HepG2 (cell line): ENCODE data around the gene CBFA2T2. TPM values are rescaled to one million over a fixed set of nuclear protein-coding genes. Genes with fewer than 3 reads are reported as not detected.

ENCODE experiments used
- BHLHE40 ChIP-seq: IDR thresholded peaks from 2 replicates; pipeline ENCODE4 v1.6.1; 2011; ENCODE audit warnings: low read length, improper control_type of control experiment
- EED ChIP-seq: sonication (generic); formaldehyde crosslinking; IDR thresholded peaks from 2 replicates; pipeline ENCODE4 v1.5.0; 2020; ENCODE audit warnings: mild to moderate bottlenecking, missing genetic modification reagents
- FOXK2 ChIP-seq: fragments of 450-650 bp; IDR thresholded peaks from 2 replicates; pipeline ENCODE4 v1.6.1; 2016
- HDAC1 ChIP-seq: sonication (generic); formaldehyde crosslinking; IDR thresholded peaks from 2 replicates; pipeline ENCODE4 v1.5.1; 2020; ENCODE audit warnings: mild to moderate bottlenecking, missing genetic modification reagents
- HMG20A ChIP-seq: IDR thresholded peaks from 2 replicates; pipeline ENCODE4 v1.6.1; 2016; ENCODE audit warnings: borderline replicate concordance
- ZNF225 ChIP-seq: sonication (generic); formaldehyde crosslinking; IDR thresholded peaks from 2 replicates; pipeline ENCODE4 v1.4.0; 2020; ENCODE audit warnings: mild to moderate bottlenecking, missing genetic modification reagents
- ZNF782 ChIP-seq: sonication (generic); formaldehyde crosslinking; IDR thresholded peaks from 2 replicates; pipeline ENCODE4 v1.4.0; 2020; ENCODE audit warnings: missing genetic modification reagents, mild to moderate bottlenecking, borderline replicate concordance
- ZNF883 ChIP-seq: sonication (generic); formaldehyde crosslinking; IDR thresholded peaks from 2 replicates; pipeline ENCODE4 v1.5.1; 2020; ENCODE audit warnings: mild to moderate bottlenecking, missing genetic modification reagents; ENCODE audit errors: not compliant biosample characterization
- ZNF891 ChIP-seq: sonication (generic); formaldehyde crosslinking; IDR thresholded peaks from 2 replicates; pipeline ENCODE4 v1.5.0; 2020; ENCODE audit warnings: mild to moderate bottlenecking, missing genetic modification reagents
- ZSCAN30 ChIP-seq: sonication (generic); formaldehyde crosslinking; IDR thresholded peaks from 2 replicates; pipeline ENCODE4 v1.5.0; 2020; ENCODE audit warnings: mild to moderate bottlenecking, missing genetic modification reagents
- polyA plus RNA-seq, 8 experiments: library from polyadenylated mRNA; depleted of rRNA in 3 of 8; stranded (reverse) in 7 of 8; unstranded in 1 of 8; fragments of >200 nt; fragmentation: Illumina TruSeq in 4 of 8; extraction: Trizol in 4 of 8; gene quantifications; 2 replicates each; pipeline versions ENCODE4 v1.2.1 to v1.2.3, GENCODE V29; 2011 to 2016; ENCODE audit warnings: low read depth in 4 of 8, missing spikeins in 1 of 8, mixed read lengths in 1 of 8; ENCODE audit not compliant: insufficient read depth in 1 of 8
- total RNA-seq, 5 experiments: library from RNA; depleted of rRNA; stranded (reverse); fragments of >200 nt; fragmentation: Illumina TruSeq; extraction: Trizol; gene quantifications; 2 replicates each; pipeline ENCODE4 v1.2.3, GENCODE V29; 2016; ENCODE audit warnings: low read depth in 1 of 5
- TF ChIP-seq, protein P1 (sequence below): sonication (generic); formaldehyde crosslinking; IDR thresholded peaks from 2 replicates; pipeline ENCODE4 v1.5.0; 2020; ENCODE audit warnings: mild to moderate bottlenecking, low read depth, missing genetic modification reagents, borderline replicate concordance
- TF ChIP-seq, protein P2 (sequence below): sonication (generic); formaldehyde crosslinking; IDR thresholded peaks from 2 replicates; pipeline ENCODE4 v1.5.0; 2020; ENCODE audit warnings: mild to moderate bottlenecking, missing genetic modification reagents
- TF ChIP-seq, protein P3 (sequence below): sonication (generic); formaldehyde crosslinking; IDR thresholded peaks from 2 replicates; pipeline ENCODE4 v1.9.0; 2021; ENCODE audit warnings: missing genetic modification reagents, borderline replicate concordance
- TF ChIP-seq, protein P4 (sequence below): sonication (generic); formaldehyde crosslinking; IDR thresholded peaks from 2 replicates; pipeline ENCODE4 v1.4.0; 2020; ENCODE audit warnings: low read depth, mild to moderate bottlenecking, missing genetic modification reagents
- TF ChIP-seq, protein P5 (sequence below): sonication (generic); formaldehyde crosslinking; conservative IDR thresholded peaks from 2 replicates; pipeline ENCODE4 v1.4.0; 2020; ENCODE audit warnings: missing genetic modification reagents
- TF ChIP-seq, protein P6 (sequence below): sonication (generic); formaldehyde crosslinking; IDR thresholded peaks from 2 replicates; pipeline ENCODE4 v1.4.0; 2020; ENCODE audit warnings: mild to moderate bottlenecking, missing genetic modification reagents
- TF ChIP-seq, protein P7 (sequence below): sonication (generic); formaldehyde crosslinking; IDR thresholded peaks from 2 replicates; pipeline ENCODE4 v1.5.0; 2020; ENCODE audit warnings: missing genetic modification reagents, mild to moderate bottlenecking, borderline replicate concordance

Gene CBFA2T2
- total and polyA plus RNA-seq, 2 of the 13 experiments (the other 11 are each of a cell fraction or from before 2014, with no cell fraction given), result 6.3 to 21.2 TPM

DNA sequence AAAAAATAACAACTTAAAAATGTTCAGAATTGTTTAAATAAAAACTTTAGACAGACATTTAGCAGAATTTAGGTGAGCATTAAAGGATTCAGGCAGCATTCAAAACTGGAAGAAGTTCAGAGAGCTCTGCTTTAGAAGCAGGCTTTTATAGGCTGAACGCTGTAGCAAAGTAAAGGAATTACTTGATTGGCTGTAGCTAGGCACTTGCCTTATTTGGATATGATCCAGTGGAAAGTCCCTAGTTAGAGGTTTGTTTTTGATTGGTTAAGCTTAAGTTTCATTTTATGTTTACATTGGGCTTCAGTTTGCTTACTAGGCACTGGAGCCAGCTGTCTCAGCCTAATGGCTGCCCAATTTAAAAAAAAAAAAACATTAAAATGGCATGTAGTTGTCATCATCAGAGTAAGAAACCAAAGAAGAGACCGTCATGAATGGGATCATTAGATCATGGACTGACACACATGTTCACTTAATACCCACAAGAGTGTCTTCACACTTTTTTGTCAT lies 65.1 kb downstream of the CBFA2T2 start (continued):
- TF ChIP-seq, protein P1, sequence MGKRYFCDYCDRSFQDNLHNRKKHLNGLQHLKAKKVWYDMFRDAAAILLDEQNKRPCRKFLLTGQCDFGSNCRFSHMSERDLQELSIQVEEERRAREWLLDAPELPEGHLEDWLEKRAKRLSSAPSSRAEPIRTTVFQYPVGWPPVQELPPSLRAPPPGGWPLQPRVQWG, result no peak
- TF ChIP-seq, protein P2, sequence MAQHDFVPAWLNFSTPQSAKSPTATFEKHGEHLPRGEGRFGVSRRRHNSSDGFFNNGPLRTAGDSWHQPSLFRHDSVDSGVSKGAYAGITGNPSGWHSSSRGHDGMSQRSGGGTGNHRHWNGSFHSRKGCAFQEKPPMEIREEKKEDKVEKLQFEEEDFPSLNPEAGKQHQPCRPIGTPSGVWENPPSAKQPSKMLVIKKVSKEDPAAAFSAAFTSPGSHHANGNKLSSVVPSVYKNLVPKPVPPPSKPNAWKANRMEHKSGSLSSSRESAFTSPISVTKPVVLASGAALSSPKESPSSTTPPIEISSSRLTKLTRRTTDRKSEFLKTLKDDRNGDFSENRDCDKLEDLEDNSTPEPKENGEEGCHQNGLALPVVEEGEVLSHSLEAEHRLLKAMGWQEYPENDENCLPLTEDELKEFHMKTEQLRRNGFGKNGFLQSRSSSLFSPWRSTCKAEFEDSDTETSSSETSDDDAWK, result no peak
- TF ChIP-seq, protein P3, sequence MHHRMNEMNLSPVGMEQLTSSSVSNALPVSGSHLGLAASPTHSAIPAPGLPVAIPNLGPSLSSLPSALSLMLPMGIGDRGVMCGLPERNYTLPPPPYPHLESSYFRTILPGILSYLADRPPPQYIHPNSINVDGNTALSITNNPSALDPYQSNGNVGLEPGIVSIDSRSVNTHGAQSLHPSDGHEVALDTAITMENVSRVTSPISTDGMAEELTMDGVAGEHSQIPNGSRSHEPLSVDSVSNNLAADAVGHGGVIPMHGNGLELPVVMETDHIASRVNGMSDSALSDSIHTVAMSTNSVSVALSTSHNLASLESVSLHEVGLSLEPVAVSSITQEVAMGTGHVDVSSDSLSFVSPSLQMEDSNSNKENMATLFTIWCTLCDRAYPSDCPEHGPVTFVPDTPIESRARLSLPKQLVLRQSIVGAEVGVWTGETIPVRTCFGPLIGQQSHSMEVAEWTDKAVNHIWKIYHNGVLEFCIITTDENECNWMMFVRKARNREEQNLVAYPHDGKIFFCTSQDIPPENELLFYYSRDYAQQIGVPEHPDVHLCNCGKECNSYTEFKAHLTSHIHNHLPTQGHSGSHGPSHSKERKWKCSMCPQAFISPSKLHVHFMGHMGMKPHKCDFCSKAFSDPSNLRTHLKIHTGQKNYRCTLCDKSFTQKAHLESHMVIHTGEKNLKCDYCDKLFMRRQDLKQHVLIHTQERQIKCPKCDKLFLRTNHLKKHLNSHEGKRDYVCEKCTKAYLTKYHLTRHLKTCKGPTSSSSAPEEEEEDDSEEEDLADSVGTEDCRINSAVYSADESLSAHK (CRISPR knock-in tag), result no peak
- TF ChIP-seq ZNF891 (CRISPR knock-in tag) (no peak), ZSCAN30 (no peak), HMG20A (CRISPR knock-in tag) (0 out of 2 replicates have a peak, but pooled peaks have one; percentile 17), EED (no peak), HDAC1 (CRISPR knock-in tag) (no peak), ZNF225 (CRISPR knock-in tag) (no peak), ZNF883 (no peak), BHLHE40 (no peak), ZNF782 (CRISPR knock-in tag) (no peak), FOXK2 (no peak)
- TF ChIP-seq, protein P4, sequence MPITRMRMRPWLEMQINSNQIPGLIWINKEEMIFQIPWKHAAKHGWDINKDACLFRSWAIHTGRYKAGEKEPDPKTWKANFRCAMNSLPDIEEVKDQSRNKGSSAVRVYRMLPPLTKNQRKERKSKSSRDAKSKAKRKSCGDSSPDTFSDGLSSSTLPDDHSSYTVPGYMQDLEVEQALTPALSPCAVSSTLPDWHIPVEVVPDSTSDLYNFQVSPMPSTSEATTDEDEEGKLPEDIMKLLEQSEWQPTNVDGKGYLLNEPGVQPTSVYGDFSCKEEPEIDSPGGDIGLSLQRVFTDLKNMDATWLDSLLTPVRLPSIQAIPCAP (CRISPR knock-in tag), result no peak
- TF ChIP-seq, protein P5, sequence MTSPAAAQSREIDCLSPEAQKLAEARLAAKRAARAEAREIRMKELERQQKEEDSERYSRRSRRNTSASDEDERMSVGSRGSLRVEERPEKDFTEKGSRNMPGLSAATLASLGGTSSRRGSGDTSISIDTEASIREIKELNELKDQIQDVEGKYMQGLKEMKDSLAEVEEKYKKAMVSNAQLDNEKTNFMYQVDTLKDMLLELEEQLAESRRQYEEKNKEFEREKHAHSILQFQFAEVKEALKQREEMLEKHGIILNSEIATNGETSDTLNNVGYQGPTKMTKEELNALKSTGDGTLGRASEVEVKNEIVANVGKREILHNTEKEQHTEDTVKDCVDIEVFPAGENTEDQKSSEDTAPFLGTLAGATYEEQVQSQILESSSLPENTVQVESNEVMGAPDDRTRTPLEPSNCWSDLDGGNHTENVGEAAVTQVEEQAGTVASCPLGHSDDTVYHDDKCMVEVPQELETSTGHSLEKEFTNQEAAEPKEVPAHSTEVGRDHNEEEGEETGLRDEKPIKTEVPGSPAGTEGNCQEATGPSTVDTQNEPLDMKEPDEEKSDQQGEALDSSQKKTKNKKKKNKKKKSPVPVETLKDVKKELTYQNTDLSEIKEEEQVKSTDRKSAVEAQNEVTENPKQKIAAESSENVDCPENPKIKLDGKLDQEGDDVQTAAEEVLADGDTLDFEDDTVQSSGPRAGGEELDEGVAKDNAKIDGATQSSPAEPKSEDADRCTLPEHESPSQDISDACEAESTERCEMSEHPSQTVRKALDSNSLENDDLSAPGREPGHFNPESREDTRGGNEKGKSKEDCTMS (CRISPR knock-in tag), result no peak
- TF ChIP-seq, protein P6, sequence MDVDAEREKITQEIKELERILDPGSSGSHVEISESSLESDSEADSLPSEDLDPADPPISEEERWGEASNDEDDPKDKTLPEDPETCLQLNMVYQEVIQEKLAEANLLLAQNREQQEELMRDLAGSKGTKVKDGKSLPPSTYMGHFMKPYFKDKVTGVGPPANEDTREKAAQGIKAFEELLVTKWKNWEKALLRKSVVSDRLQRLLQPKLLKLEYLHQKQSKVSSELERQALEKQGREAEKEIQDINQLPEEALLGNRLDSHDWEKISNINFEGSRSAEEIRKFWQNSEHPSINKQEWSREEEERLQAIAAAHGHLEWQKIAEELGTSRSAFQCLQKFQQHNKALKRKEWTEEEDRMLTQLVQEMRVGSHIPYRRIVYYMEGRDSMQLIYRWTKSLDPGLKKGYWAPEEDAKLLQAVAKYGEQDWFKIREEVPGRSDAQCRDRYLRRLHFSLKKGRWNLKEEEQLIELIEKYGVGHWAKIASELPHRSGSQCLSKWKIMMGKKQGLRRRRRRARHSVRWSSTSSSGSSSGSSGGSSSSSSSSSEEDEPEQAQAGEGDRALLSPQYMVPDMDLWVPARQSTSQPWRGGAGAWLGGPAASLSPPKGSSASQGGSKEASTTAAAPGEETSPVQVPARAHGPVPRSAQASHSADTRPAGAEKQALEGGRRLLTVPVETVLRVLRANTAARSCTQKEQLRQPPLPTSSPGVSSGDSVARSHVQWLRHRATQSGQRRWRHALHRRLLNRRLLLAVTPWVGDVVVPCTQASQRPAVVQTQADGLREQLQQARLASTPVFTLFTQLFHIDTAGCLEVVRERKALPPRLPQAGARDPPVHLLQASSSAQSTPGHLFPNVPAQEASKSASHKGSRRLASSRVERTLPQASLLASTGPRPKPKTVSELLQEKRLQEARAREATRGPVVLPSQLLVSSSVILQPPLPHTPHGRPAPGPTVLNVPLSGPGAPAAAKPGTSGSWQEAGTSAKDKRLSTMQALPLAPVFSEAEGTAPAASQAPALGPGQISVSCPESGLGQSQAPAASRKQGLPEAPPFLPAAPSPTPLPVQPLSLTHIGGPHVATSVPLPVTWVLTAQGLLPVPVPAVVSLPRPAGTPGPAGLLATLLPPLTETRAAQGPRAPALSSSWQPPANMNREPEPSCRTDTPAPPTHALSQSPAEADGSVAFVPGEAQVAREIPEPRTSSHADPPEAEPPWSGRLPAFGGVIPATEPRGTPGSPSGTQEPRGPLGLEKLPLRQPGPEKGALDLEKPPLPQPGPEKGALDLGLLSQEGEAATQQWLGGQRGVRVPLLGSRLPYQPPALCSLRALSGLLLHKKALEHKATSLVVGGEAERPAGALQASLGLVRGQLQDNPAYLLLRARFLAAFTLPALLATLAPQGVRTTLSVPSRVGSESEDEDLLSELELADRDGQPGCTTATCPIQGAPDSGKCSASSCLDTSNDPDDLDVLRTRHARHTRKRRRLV (CRISPR knock-in tag), result no peak
- TF ChIP-seq, protein P7, sequence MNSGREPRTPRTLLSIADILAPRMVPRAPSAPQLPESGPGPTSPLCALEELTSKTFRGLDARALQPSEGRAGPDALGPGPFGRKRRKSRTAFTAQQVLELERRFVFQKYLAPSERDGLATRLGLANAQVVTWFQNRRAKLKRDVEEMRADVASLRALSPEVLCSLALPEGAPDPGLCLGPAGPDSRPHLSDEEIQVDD (CRISPR knock-in tag), result no peak
